BJ (cell line): ENCODE measurements around the gene MS4A4A. TPM values are rescaled to one million over a fixed set of nuclear protein-coding genes. Genes with fewer than 3 reads are reported as not detected.

Source experiments
- CTCF ChIA-PET: fragments of 350-600 bp; formaldehyde crosslinking; extraction: SDS; loops from one replicate; lab custom pipeline; 2021; ENCODE audit warnings: antibody characterized with exemption, inconsistent platforms; lab: Yijun Ruan, JAX
- POLR2A ChIA-PET: fragments of 300-600 bp; sonication (Branson Sonifier 250); formaldehyde crosslinking; extraction: SDS; loops from one replicate; lab custom pipeline; 2021; ENCODE audit warnings: antibody characterized with exemption; lab: Charles Lee
- DNase-seq: peaks from one replicate; pipeline ENCODE4 v3.0.0-alpha.2; 2011; ENCODE audit warnings: low read depth
- H3K27me3 ChIP-seq: 2 replicates; pipeline ENCODE4 v1.6.0; 2011; ENCODE audit warnings: low read length; ENCODE audit not compliant: control insufficient read depth, insufficient read depth
- H3K36me3 ChIP-seq: 2 replicates; pipeline ENCODE4 v1.5.1; 2011; ENCODE audit warnings: low read length; ENCODE audit not compliant: control insufficient read depth, insufficient read depth
- H3K4me3 ChIP-seq: 2 replicates; pipeline ENCODE4 v1.5.1; 2011; ENCODE audit warnings: low read depth, mild to moderate bottlenecking, control low read depth, low read length
- polyA plus RNA-seq: library from polyadenylated mRNA; depleted of rRNA; stranded (reverse); fragments of >200 nt; gene quantifications from 2 replicates; pipeline ENCODE4 v1.2.3, GENCODE V29; 2011
- TF ChIP-seq, protein P1 (sequence below): IDR thresholded peaks from 2 replicates; pipeline ENCODE4 v1.5.1; 2011; ENCODE audit warnings: low read depth, mild to moderate bottlenecking, control low read depth, inconsistent platforms, low read length, moderate library complexity; ENCODE audit not compliant: insufficient read depth

The MS4A4A gene
- polyA plus RNA-seq, 1 experiment = not detected

DNA sequence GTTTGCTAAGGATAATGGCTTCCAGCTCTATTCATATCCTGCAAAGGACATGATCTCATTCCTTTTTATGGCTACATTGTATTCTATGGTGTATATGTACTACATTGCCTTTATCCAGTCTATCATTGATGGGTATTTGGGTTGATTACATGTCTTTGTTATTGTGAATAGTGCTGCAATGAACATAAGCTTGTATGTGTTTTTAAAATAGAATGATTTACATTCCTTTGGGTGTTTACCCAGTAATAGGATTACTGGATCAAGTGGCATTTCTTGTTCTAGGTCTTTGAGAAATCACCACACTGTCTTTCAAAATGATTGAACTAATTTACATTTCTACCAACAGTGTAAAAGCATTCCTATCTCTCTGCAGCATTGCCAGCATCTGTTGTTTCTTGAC, 40.6 kb downstream of the MS4A4A start:
- DNase-seq = no peak
- Histone ChIP-seq H3K27me3 (no peaks in the 10 kb centered on the region), H3K4me3 (no peak overlapping the region), H3K36me3 (no peaks in the 10 kb centered on the region)
- TF ChIP-seq, protein P1, sequence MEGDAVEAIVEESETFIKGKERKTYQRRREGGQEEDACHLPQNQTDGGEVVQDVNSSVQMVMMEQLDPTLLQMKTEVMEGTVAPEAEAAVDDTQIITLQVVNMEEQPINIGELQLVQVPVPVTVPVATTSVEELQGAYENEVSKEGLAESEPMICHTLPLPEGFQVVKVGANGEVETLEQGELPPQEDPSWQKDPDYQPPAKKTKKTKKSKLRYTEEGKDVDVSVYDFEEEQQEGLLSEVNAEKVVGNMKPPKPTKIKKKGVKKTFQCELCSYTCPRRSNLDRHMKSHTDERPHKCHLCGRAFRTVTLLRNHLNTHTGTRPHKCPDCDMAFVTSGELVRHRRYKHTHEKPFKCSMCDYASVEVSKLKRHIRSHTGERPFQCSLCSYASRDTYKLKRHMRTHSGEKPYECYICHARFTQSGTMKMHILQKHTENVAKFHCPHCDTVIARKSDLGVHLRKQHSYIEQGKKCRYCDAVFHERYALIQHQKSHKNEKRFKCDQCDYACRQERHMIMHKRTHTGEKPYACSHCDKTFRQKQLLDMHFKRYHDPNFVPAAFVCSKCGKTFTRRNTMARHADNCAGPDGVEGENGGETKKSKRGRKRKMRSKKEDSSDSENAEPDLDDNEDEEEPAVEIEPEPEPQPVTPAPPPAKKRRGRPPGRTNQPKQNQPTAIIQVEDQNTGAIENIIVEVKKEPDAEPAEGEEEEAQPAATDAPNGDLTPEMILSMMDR = no peak
- POLR2A ChIA-PET = no interaction called here
- CTCF ChIA-PET = interaction anchor here (1.3 kb wide), 1 partner anchor 22 kb away, joined by 4 read pairs; no protein-coding TSS in a partner anchor

- no peak within 1 kb of the TSS for H3K4me3 ChIP-seq
- no peaks in the 10 kb centered on the region for H3K27me3 ChIP-seq
- DNase-seq = no peak
- TF ChIP-seq, protein P1 = no peak
- POLR2A ChIA-PET = no interaction called here
- CTCF ChIA-PET = no interaction called here
- H3K36me3 ChIP-seq = no peaks in the 10 kb centered on the region
These were observed 46.5 kb downstream of the MS4A4A start, which contains the start of gene MS4A6E for GRCh38 chr11:60326955-60327354. MS4A6E (plus strand) TSS chr11:60327255; CDS start chr11:60334896, 7,641 bp downstream.

DNA sequence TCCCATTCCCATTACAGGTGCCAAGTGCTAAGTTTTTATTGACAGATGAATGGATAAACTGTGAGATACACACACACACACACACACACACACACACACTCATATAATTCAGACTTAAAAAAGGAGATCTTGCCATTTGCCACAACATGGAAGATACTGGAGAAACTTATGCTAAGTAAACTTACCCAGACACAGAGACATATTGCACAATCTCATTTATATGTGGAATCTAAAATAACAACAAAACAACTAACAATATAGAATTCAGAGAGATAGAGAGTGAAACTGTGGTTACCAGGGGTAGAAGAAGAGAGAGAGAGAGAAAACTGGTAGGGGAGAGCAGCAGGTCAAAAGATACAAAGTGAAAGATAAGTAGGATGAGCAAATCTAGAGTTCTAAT, 48.0 kb downstream of the MS4A4A start:
- TF ChIP-seq, protein P1 = no peak
- H3K36me3 ChIP-seq = no peaks in the 10 kb centered on the region
- no peak for DNase-seq
- no peak overlapping the region for H3K4me3 ChIP-seq
- no peaks in the 10 kb centered on the region for H3K27me3 ChIP-seq
- ChIA-PET CTCF (no interaction called here), POLR2A (no interaction called here)

GRCh38 chr11:60332846-60333245, 52.4 kb downstream of the MS4A4A start:
- DNase-seq = no peak
- ChIA-PET POLR2A (no interaction called here), CTCF (no interaction called here)
- Histone ChIP-seq H3K4me3 (no peak overlapping the region), H3K36me3 (no peaks in the 10 kb centered on the region), H3K27me3 (no peaks in the 10 kb centered on the region)
- TF ChIP-seq, protein P1 = no peak

GRCh38 chr11:60334005-60334620, 53.6 kb downstream of the MS4A4A start:
- no peaks in the 10 kb centered on the region for H3K36me3 ChIP-seq
- no peak for DNase-seq
- TF ChIP-seq, protein P1 = peak; percentile 72
- no peak overlapping the region for H3K4me3 ChIP-seq
- ChIA-PET CTCF (interaction anchor here (1.0 to 1.5 kb wide), 3 partner anchors 8 to 11 kb away, joined by 3 to 4 read pairs (median 3); no protein-coding TSS in a partner anchor), POLR2A (no interaction called here)
- H3K27me3 ChIP-seq = no peaks in the 10 kb centered on the region
